Sigmoid colon (tissue), 7 donors: Measurements from ENCODE around the gene HS3ST4. TPM values are rescaled to one million over a fixed set of nuclear protein-coding genes. Genes with fewer than 3 reads are reported as not detected.

Experiments
- DNase-seq: peaks from one replicate; pipeline ENCODE4 v3.0.0-alpha.2; 2019
- H3K27ac ChIP-seq, 4 donors: fragments of 200-600 bp; sonication (generic); one replicate each; pipeline ENCODE4 v1.5.1; 2016 to 2019; ENCODE audit warnings: mild to moderate bottlenecking in 1 of 4
- H3K27me3 ChIP-seq, 3 donors: fragments of 200-600 bp; sonication (generic); one replicate each; pipeline ENCODE4 v1.5.1; 2019; ENCODE audit warnings: mild to moderate bottlenecking in 1 of 3
- H3K36me3 ChIP-seq, 4 donors: fragments of 200-600 bp; sonication (generic); one replicate each; pipeline ENCODE4 v1.5.1; 2016 to 2019
- H3K4me1 ChIP-seq, 4 donors: fragments of 200-600 bp; sonication (generic); one replicate each; pipeline ENCODE4 v1.5.1; 2017 to 2019
- H3K4me3 ChIP-seq, 4 donors: fragments of 200-600 bp; sonication (generic); one replicate each; pipeline ENCODE4 v1.5.1; 2017 to 2019; ENCODE audit warnings: mild to moderate bottlenecking in 2 of 4, moderate library complexity in 1 of 4
- H3K9me3 ChIP-seq, 4 donors: fragments of 200-600 bp in 3 of 4; sonication (generic) in 3 of 4; one replicate each; pipeline versions ENCODE4 v1.5.1 to v1.6.1; 2013 to 2019
- CTCF ChIP-seq, 4 experiments: fragments of 450-650 bp in 3 of 4; fragments of 200-600 bp in 1 of 4; IDR thresholded peaks; one replicate each; pipeline ENCODE4 v1.5.1; 2016 to 2019; ENCODE audit warnings: antibody characterized with exemption in 4 of 4, mild to moderate bottlenecking in 3 of 4, moderate library complexity in 2 of 4
- EP300 ChIP-seq, 4 donors: sonication (generic); formaldehyde crosslinking; IDR thresholded peaks; one replicate each; pipeline ENCODE4 v1.6.1; 2017; ENCODE audit warnings: antibody characterized with exemption in 4 of 4
- POLR2A ChIP-seq, 2 donors: fragments of 450-650 bp; IDR thresholded peaks; one replicate each; pipeline ENCODE4 v1.6.1; 2016; ENCODE audit warnings: antibody characterized with exemption in 2 of 2, mild to moderate bottlenecking in 2 of 2, moderate library complexity in 2 of 2
- POLR2AphosphoS5 ChIP-seq, 4 donors: sonication (generic); formaldehyde crosslinking; IDR thresholded peaks; one replicate each; pipeline ENCODE4 v1.6.1; 2017; ENCODE audit warnings: antibody characterized with exemption in 4 of 4
- WGBS, 2 donors: extraction: QIAGEN DNeasy Blood & Tissue Kit; methylation state at CpG; one replicate each; pipeline ENCODE4 v1.1.7; 2013; 5-methylcytosine and 5-hydroxymethylcytosine counted together
- intact Hi-C: fragments of 100-400 bp; cut with DNase I; formaldehyde crosslinking; loops from one replicate; pipeline ENCODE4 v1.15.1; 2023
- polyA plus RNA-seq, 3 donors: library from polyadenylated mRNA; stranded (reverse); fragments of 200-250 nt; gene quantifications; one replicate each; pipeline ENCODE4 v1.2.3, GENCODE V29; 2013
- total RNA-seq, 4 donors: library from RNA; depleted of rRNA; stranded (reverse); fragments of >200 nt; gene quantifications; one replicate each; pipeline ENCODE4 v1.1.0, GENCODE V29; 2016
- donor health status: healthy with polysubstance abuse.
- donor health status: Bipolar disorder and iron deficiency.
- donor health status: healthy.

The HS3ST4 gene
- total and polyA plus RNA-seq, 7 donors, result 0.07 to 0.14 TPM; not detected in 5

GRCh38 chr16:25941800-25942499 is 250.2 kb downstream of the HS3ST4 start:
- no peak for DNase-seq
- peaks cover 0 to 3% (median 0%) of the 10 kb centered on the region in 4 donors for H3K9me3 ChIP-seq
- intact Hi-C loops, result no loop called here
- 61 to 83% methylated on average over 4 of the region's 4 CpGs for WGBS, 2 donors
- H3K27me3 ChIP-seq, result no peaks in the 10 kb centered on the region
- no peaks in the 10 kb centered on the region for H3K4me1 ChIP-seq
- H3K27ac ChIP-seq, result no peak overlapping the region
- no peak for TF ChIP-seq EP300 (IDR thresholded peaks at IDR 0.05)
- TF ChIP-seq CTCF (IDR thresholded peaks at IDR 0.05), result no peak
- TF ChIP-seq POLR2AphosphoS5 (IDR thresholded peaks at IDR 0.05), result no peak
- no peak for TF ChIP-seq POLR2A (IDR thresholded peaks at IDR 0.05)
- H3K36me3 ChIP-seq, result no peaks in the 10 kb centered on the region
- H3K4me3 ChIP-seq, result no peak overlapping the region

GRCh38 chr16:25950586-25951281 is 259.0 kb downstream of the HS3ST4 start:
- Histone ChIP-seq H3K27me3 (no peaks in the 10 kb centered on the region), H3K36me3 (no peaks in the 10 kb centered on the region), H3K9me3 (peaks cover 0 to 3% (median 0%) of the 10 kb centered on the region in 4 donors), H3K27ac (no peak overlapping the region), H3K4me1 (no peaks in the 10 kb centered on the region), H3K4me3 (no peak overlapping the region)
- 30 to 52% methylated on average over 3 of the region's 3 CpGs for WGBS, 2 donors
- TF ChIP-seq POLR2AphosphoS5 (IDR thresholded peaks at IDR 0.05) (no peak), EP300 (IDR thresholded peaks at IDR 0.05) (no peak), POLR2A (IDR thresholded peaks at IDR 0.05) (no peak), CTCF (IDR thresholded peaks at IDR 0.05) (no peak)
- no peak for DNase-seq
- intact Hi-C loops, result no loop called here

- Histone ChIP-seq H3K27me3 (no peaks in the 10 kb centered on the region), H3K9me3 (no peaks in the 10 kb centered on the region), H3K36me3 (no peaks in the 10 kb centered on the region), H3K4me3 (no peak overlapping the region), H3K4me1 (no peaks in the 10 kb centered on the region), H3K27ac (no peak overlapping the region)
- TF ChIP-seq POLR2AphosphoS5 (IDR thresholded peaks at IDR 0.05) (no peak), EP300 (IDR thresholded peaks at IDR 0.05) (no peak), POLR2A (IDR thresholded peaks at IDR 0.05) (no peak), CTCF (IDR thresholded peaks at IDR 0.05) (no peak)
- WGBS, 2 donors, result 63 to 64% methylated on average over 1 of the region's 1 CpG
- no peak for DNase-seq
- intact Hi-C loops, result no loop called here
Observed at GRCh38 chr16:25951999-25952398, 260.2 kb downstream of the HS3ST4 start.

- Histone ChIP-seq H3K4me3 (no peak overlapping the region), H3K4me1 (no peaks in the 10 kb centered on the region), H3K9me3 (no peaks in the 10 kb centered on the region), H3K27ac (no peak overlapping the region), H3K27me3 (no peaks in the 10 kb centered on the region), H3K36me3 (no peaks in the 10 kb centered on the region)
- no peak for DNase-seq
- 81 to 82% methylated on average over 3 of the region's 3 CpGs for WGBS, 2 donors
- no peak for TF ChIP-seq POLR2A (IDR thresholded peaks at IDR 0.05)
- no peak for TF ChIP-seq EP300 (IDR thresholded peaks at IDR 0.05)
- TF ChIP-seq POLR2AphosphoS5 (IDR thresholded peaks at IDR 0.05), result no peak
- no peak for TF ChIP-seq CTCF (IDR thresholded peaks at IDR 0.05)
- intact Hi-C loops, result no loop called here
Observed at GRCh38 chr16:25952983-25953382, 261.2 kb downstream of the HS3ST4 start.
